Stimulated activated CD4-positive, alpha-beta T cell treated with anti-CD3 and anti-CD28 coated beads, Interleukin-15, amount 100 ng/mL, for 1 hour (primary cell): ENCODE results near the gene ERF.

Source experiments
- DNase-seq, 2 donors: peaks; one replicate each; pipeline ENCODE4 v3.0.0-alpha.2; 2020; ENCODE audit warnings: low read depth in 1 of 2, low spot score in 1 of 2

ERF gene

GRCh38 chr19:42254089-42254849 is 659 bp downstream of the ERF start:
- peak; percentile 62 to 72 for DNase-seq

GRCh38 chr19:42253245-42254088 is 1.5 kb downstream of the ERF start:
- peak; percentile 39 to 50 for DNase-seq

GRCh38 chr19:42252365-42253244 is 2.3 kb downstream of the ERF start:
- DNase-seq = no peak

GRCh38 chr19:42251572-42252358 is 3.2 kb downstream of the ERF start:
- no peak for DNase-seq

GRCh38 chr19:42250666-42251531 is 4.0 kb downstream of the ERF start:
- DNase-seq = no peak

GRCh38 chr19:42250183-42250665 is 4.7 kb downstream of the ERF start:
- no peak for DNase-seq

- no peak for DNase-seq
Observed at GRCh38 chr19:42249769-42250168, 5.2 kb downstream of the ERF start.

- DNase-seq = no peak
Observed at GRCh38 chr19:42249149-42249750, 5.7 kb downstream of the ERF start.

- DNase-seq = no peak
Observed at GRCh38 chr19:42248270-42249148, 6.4 kb downstream of the ERF start.

- DNase-seq = no peak
Observed at GRCh38 chr19:42247640-42248199, 7.2 kb downstream of the ERF start.

GRCh38 chr19:42246922-42247639 is 7.8 kb downstream of the ERF start:
- no peak for DNase-seq

GRCh38 chr19:42246143-42246921 is 8.6 kb downstream of the ERF start:
- no peak for DNase-seq

- DNase-seq = no peak
Observed at GRCh38 chr19:42245231-42245630, 9.7 kb downstream of the ERF start.

GRCh38 chr19:42244347-42245220 is 10.3 kb downstream of the ERF start:
- DNase-seq = peak; percentile 81 to 82
